Colonic mucosa (tissue), 4 donors: ENCODE data around the gene LOXL3. TPM values are rescaled to one million over a fixed set of nuclear protein-coding genes. Genes with fewer than 3 reads are reported as not detected.

Source experiments
- DNase-seq: peaks from one replicate; pipeline ENCODE4 v3.0.0-alpha.2; 2020
- H3K27ac ChIP-seq: fragments of 200-600 bp; one replicate; pipeline ENCODE4 v1.8.0; 2021
- H3K27me3 ChIP-seq: fragments of 200-600 bp; one replicate; pipeline ENCODE4 v1.8.0; 2021
- H3K36me3 ChIP-seq: fragments of 200-600 bp; one replicate; pipeline ENCODE4 v1.8.0; 2021
- H3K4me1 ChIP-seq: fragments of 200-600 bp; one replicate; pipeline ENCODE4 v1.8.0; 2021; ENCODE audit warnings: mild to moderate bottlenecking
- H3K4me3 ChIP-seq: fragments of 200-600 bp; one replicate; pipeline ENCODE4 v1.8.0; 2021
- H3K9ac ChIP-seq, 2 donors: one replicate each; pipeline ENCODE4 v1.7.0; 2013; ENCODE audit warnings: control low read depth in 2 of 2, low read depth in 2 of 2, low read length in 2 of 2
- H3K9me3 ChIP-seq: fragments of 200-600 bp; one replicate; pipeline ENCODE4 v1.8.0; 2021
- intact Hi-C: fragments of 100-400 bp; cut with DNase I; formaldehyde crosslinking; loops from one replicate; pipeline ENCODE4 v1.14.1; 2022
- total RNA-seq, 2 donors: library from RNA; stranded (reverse); fragmentation: NEBNext Ultra II Directional in 1 of 2; extraction: Animal tissue kit (Norgen Biotek cat#: 25700) in 1 of 2; gene quantifications; one replicate each; pipeline ENCODE4 v1.2.1, GENCODE V29; 2021
- TF ChIP-seq, protein P1 (sequence below): fragments of 200-600 bp; IDR thresholded peaks from one replicate; pipeline ENCODE4 v1.8.0; 2022; ENCODE audit warnings: antibody characterized with exemption, mild to moderate bottlenecking
- donor health status: healthy.
- donor health status: DM: no; HTN: no; CAD: no.
- donor health status: DM: no; HTN: no; CAD: no.

LOXL3 gene
- total RNA-seq, 2 donors from 2014 or later = 2.9 to 4.7 TPM

DNA sequence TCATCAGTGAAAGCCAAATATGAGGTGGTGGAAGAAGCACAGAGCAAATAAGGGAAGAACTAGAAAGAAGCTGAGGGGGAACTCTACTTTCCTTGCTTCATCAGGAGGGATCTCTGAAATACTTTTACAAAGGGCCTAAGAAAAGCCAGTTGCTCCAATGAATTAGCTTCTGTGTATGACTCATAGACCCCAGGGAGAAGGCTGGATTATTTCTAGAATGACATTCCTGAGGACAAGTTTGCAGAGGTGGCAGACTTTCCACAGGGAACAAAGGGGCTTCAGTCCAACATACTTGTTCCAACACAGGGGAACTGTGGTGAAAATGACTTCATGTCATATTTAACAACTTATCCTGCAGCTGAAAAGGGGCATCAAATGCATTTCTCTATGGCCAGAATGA is 29.8 kb upstream of the LOXL3 start:
- intact Hi-C loops = no loop called here
- no peaks in the 10 kb centered on the region for H3K4me1 ChIP-seq
- no peaks in the 10 kb centered on the region for H3K27me3 ChIP-seq
- no peak overlapping the region for H3K4me3 ChIP-seq
- DNase-seq = no peak
- H3K9me3 ChIP-seq = no peaks in the 10 kb centered on the region
- TF ChIP-seq, protein P1, sequence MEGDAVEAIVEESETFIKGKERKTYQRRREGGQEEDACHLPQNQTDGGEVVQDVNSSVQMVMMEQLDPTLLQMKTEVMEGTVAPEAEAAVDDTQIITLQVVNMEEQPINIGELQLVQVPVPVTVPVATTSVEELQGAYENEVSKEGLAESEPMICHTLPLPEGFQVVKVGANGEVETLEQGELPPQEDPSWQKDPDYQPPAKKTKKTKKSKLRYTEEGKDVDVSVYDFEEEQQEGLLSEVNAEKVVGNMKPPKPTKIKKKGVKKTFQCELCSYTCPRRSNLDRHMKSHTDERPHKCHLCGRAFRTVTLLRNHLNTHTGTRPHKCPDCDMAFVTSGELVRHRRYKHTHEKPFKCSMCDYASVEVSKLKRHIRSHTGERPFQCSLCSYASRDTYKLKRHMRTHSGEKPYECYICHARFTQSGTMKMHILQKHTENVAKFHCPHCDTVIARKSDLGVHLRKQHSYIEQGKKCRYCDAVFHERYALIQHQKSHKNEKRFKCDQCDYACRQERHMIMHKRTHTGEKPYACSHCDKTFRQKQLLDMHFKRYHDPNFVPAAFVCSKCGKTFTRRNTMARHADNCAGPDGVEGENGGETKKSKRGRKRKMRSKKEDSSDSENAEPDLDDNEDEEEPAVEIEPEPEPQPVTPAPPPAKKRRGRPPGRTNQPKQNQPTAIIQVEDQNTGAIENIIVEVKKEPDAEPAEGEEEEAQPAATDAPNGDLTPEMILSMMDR = no peak
- no peak overlapping the region for H3K27ac ChIP-seq
- no peak overlapping the region for H3K9ac ChIP-seq
- no peaks in the 10 kb centered on the region for H3K36me3 ChIP-seq

DNA sequence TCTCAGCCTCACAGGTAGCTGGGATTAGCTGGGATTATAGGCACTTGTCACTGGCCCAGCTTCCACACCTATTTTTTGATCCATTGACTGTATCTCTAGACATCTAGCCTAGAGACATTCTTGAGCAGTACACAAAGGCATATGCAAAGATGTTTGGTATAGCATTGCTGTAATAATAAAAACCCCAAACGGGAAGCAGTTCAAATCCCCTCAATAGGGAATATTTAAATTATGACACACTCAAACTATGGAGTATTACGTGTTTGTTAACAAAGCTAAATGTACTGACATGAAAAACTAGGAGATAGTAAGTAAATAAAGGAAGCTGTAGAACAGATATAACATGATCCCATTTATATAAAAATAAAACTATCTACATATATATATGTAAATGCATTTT is 28.4 kb upstream of the LOXL3 start:
- intact Hi-C loops = no loop called here
- no peaks in the 10 kb centered on the region for H3K9me3 ChIP-seq
- no peak overlapping the region for H3K27ac ChIP-seq
- no peak overlapping the region for H3K9ac ChIP-seq
- no peak for DNase-seq
- no peaks in the 10 kb centered on the region for H3K27me3 ChIP-seq
- TF ChIP-seq, protein P1 = no peak
- H3K4me1 ChIP-seq = no peaks in the 10 kb centered on the region
- H3K36me3 ChIP-seq = no peaks in the 10 kb centered on the region
- no peak overlapping the region for H3K4me3 ChIP-seq

DNA sequence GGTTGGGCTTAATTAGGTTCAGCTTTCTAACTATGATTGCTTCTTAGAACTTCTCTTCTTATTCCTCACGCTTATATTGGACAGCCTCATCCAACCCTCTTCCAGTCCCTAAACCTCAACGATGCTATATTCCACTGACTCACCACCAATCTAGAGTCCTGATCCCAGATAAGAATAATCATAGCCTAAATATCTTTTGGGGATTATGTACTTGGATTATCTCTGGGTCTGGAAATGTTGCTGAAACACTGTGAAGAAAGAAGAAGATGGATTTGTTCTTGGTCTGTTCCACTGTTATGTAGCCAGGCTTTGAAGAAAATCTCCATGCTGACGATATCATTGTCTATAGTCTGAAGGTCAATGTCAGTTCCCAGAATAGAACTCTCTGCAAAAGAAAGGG is 27.7 kb upstream of the LOXL3 start:
- H3K9me3 ChIP-seq = no peaks in the 10 kb centered on the region
- no peak overlapping the region for H3K4me3 ChIP-seq
- H3K4me1 ChIP-seq = no peaks in the 10 kb centered on the region
- H3K9ac ChIP-seq = no peak overlapping the region
- no peaks in the 10 kb centered on the region for H3K27me3 ChIP-seq
- H3K36me3 ChIP-seq = no peaks in the 10 kb centered on the region
- intact Hi-C loops = no loop called here
- H3K27ac ChIP-seq = no peak overlapping the region
- TF ChIP-seq, protein P1 = no peak
- DNase-seq = no peak

DNA sequence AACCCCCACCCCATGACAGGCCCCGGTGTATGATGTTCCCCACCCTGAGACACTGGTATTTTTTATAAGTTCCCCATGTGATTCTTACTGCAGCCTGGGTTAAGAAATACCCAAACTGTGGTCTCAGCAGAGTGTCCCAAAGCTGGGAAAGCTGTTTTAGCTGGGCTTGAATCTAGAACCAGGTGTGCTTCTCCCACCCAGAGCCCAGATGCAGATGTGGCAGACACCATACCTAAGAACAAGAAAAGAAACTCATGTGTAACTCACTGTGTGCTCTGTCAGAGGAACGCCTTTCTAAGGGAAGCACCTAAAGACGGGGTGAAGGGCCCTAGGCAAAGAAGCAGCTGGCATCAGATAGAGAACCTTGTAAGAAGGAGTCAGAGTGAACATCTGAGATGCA is 24.7 kb upstream of the LOXL3 start:
- Histone ChIP-seq H3K4me1 (no peaks in the 10 kb centered on the region), H3K9me3 (no peaks in the 10 kb centered on the region), H3K4me3 (no peak overlapping the region), H3K27ac (no peak overlapping the region), H3K27me3 (no peaks in the 10 kb centered on the region), H3K36me3 (no peaks in the 10 kb centered on the region), H3K9ac (peak overlapping the region in 1 of 2 donors; percentile 8)
- TF ChIP-seq, protein P1 = no peak
- intact Hi-C loops = no loop called here
- no peak for DNase-seq

DNA sequence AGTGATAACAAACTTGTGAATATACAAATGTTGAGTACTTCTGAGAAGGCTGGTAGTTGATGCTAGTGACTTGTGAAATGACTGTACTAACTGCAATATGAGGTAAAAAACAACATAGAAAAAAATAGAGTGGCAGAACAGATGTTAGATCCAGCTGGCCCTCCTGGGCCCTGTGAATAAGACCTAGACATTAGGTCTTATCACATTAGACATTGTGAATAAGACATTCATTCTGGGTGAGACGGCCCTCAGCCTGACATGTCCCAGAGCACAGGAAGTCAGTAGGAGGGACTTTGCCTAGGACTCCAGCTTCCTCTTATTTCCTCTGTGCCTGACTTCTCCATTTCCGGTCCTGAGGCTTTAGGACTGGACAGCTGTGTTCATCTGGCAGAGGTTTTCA is 23.7 kb upstream of the LOXL3 start:
- no peaks in the 10 kb centered on the region for H3K36me3 ChIP-seq
- H3K9ac ChIP-seq = no peak overlapping the region
- intact Hi-C loops = no loop called here
- TF ChIP-seq, protein P1 = no peak
- no peak overlapping the region for H3K4me3 ChIP-seq
- no peak overlapping the region for H3K27ac ChIP-seq
- no peak for DNase-seq
- H3K4me1 ChIP-seq = no peaks in the 10 kb centered on the region
- H3K27me3 ChIP-seq = no peaks in the 10 kb centered on the region
- no peaks in the 10 kb centered on the region for H3K9me3 ChIP-seq

DNA sequence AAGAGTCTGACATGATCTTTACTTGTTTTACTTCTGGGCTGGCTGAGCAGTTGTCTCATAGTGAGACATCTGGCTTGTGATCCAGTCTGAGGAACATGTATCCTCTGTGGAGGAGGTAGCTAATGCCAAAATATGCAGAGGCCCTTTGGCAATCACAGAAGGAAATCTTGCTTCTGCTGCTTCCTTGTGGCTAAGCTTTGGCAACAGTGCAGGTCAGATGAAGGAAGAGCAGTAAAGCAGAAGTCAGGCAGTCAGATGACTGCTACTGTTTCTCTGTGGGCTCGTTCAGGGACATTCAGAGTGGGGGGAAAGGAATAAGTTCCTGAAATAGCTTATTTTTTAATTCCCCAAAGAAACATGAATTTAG is 23.1 kb upstream of the LOXL3 start:
- H3K4me3 ChIP-seq = no peak overlapping the region
- H3K36me3 ChIP-seq = no peaks in the 10 kb centered on the region
- TF ChIP-seq, protein P1 = no peak
- no peaks in the 10 kb centered on the region for H3K9me3 ChIP-seq
- H3K27ac ChIP-seq = no peak overlapping the region
- no peak overlapping the region for H3K9ac ChIP-seq
- H3K27me3 ChIP-seq = no peaks in the 10 kb centered on the region
- DNase-seq = no peak
- H3K4me1 ChIP-seq = no peaks in the 10 kb centered on the region
- intact Hi-C loops = no loop called here
